HCT116 (cell line): Measurements from ENCODE around the gene PNMT. TPM values are rescaled to one million over a fixed set of nuclear protein-coding genes. Genes with fewer than 3 reads are reported as not detected.

Source experiments
- ATAC-seq: fragments of 200-7000 bp; cut with Tn5 transposase; 2 replicates; pipeline ENCODE4 v1.9.1; 2020; ENCODE audit warnings: mild to moderate bottlenecking, moderate library complexity
- BruUV-seq: library from RNA; stranded (reverse); fragments of 400-500 nt; replicated peaks from 2 replicates; lab custom pipeline; 2021; lab: Mats Ljungman, UMichigan
- CTCF ChIA-PET: fragments of 300-600 bp; sonication (Branson Sonifier 250); formaldehyde crosslinking; loops from one replicate; lab custom pipeline; 2021; ENCODE audit warnings: antibody characterized with exemption; lab: Charles Lee
- POLR2A ChIA-PET: fragments of 300-600, 350-600 bp; sonication (Branson Sonifier 250); formaldehyde crosslinking; loops from one replicate; lab custom pipeline; 2021; ENCODE audit warnings: antibody characterized with exemption; lab: Charles Lee
- RAD21 ChIA-PET, 2 experiments: fragments of 300-600 bp; sonication (Branson Sonifier 250); formaldehyde crosslinking; loops; one replicate each; lab custom pipeline; 2023; ENCODE audit warnings: low total read pairs in 2 of 2; ENCODE audit not compliant: uncharacterized antibody in 2 of 2, unreplicated experiment in 2 of 2, low non-redundant PET in 1 of 2; lab: Charles Lee
- DNase-seq: peaks from one replicate; pipeline ENCODE4 v3.0.0-alpha.2; 2010; ENCODE audit warnings: low read depth, low spot score
- H2AFZ ChIP-seq: fragments of 200-600 bp; shearing (Covaris generic), sonication (generic); 2 replicates; pipeline ENCODE4 v1.6.1; 2017; ENCODE audit warnings: low read depth, mixed run types, mixed read lengths, antibody characterized with exemption, low read length; ENCODE audit not compliant: poor library complexity, severe bottlenecking
- H3K27ac ChIP-seq: 2 replicates; pipeline ENCODE4 v1.5.1; 2012; ENCODE audit warnings: low read depth, low read length
- H3K27me3 ChIP-seq: fragments of 200-600 bp; sonication (generic); 2 replicates; pipeline ENCODE4 v1.6.1; 2016; ENCODE audit warnings: mixed run types, low read length, mixed read lengths; ENCODE audit not compliant: insufficient read depth
- H3K36me3 ChIP-seq, 2 experiments: fragments of 200-500 bp in 1 of 2; fragments of 200-600 bp in 1 of 2; sonication (Bioruptor generic) in 1 of 2; sonication (generic) in 1 of 2; 2 replicates each; pipeline versions ENCODE4 v1.5.1 to v1.6.1; 2014 to 2016; ENCODE audit warnings: low read length in 2 of 2, inconsistent platforms in 1 of 2, mixed read lengths in 1 of 2, mixed run types in 1 of 2; ENCODE audit not compliant: insufficient read depth in 2 of 2, control insufficient read depth in 1 of 2
- H3K4me1 ChIP-seq, 2 experiments: fragments of 200-600 bp in 1 of 2; sonication (generic) in 1 of 2; 2 replicates each; pipeline versions ENCODE4 v1.5.1 to v1.6.1; 2012 to 2017; ENCODE audit warnings: low read length in 2 of 2, inconsistent platforms in 1 of 2, mild to moderate bottlenecking in 1 of 2, mixed read lengths in 1 of 2, mixed run types in 1 of 2, moderate library complexity in 1 of 2; ENCODE audit not compliant: insufficient read depth in 2 of 2, control insufficient read depth in 1 of 2
- H3K4me2 ChIP-seq: fragments of 200-600 bp; sonication (generic); 2 replicates; pipeline ENCODE4 v1.6.1; 2017; ENCODE audit warnings: mixed run types, low read length, mixed read lengths
- H3K4me3 ChIP-seq, 2 experiments: fragments of 200-600 bp in 1 of 2; sonication (generic) in 1 of 2; replicated peaks in 1 of 2; 2 replicates each; pipeline ENCODE4 v1.5.1; 2011 to 2016; ENCODE audit warnings: low read length in 2 of 2, control low read depth in 1 of 2, low read depth in 1 of 2, mild to moderate bottlenecking in 1 of 2, mixed read lengths in 1 of 2, mixed run types in 1 of 2
- H3K79me2 ChIP-seq: fragments of 200-600 bp; sonication (generic); 2 replicates; pipeline ENCODE4 v1.6.1; 2017; ENCODE audit warnings: mild to moderate bottlenecking, mixed run types, low read length, moderate library complexity, mixed read lengths; ENCODE audit not compliant: insufficient read depth
- H3K9ac ChIP-seq: fragments of 200-600 bp; sonication (generic); 2 replicates; pipeline ENCODE4 v1.6.1; 2016; ENCODE audit warnings: low read length, mixed read lengths
- H3K9me2 ChIP-seq: fragments of 200-600 bp; sonication (generic), shearing (Covaris generic); 2 replicates; pipeline ENCODE4 v1.6.1; 2017; ENCODE audit warnings: mixed run types, mild to moderate bottlenecking, moderate library complexity; ENCODE audit not compliant: insufficient read depth
- H3K9me3 ChIP-seq, 2 experiments: fragments of 200-500 bp in 1 of 2; fragments of 200-600 bp in 1 of 2; sonication (Bioruptor generic) in 1 of 2; sonication (generic) in 1 of 2; 2 replicates each; pipeline ENCODE4 v1.6.1; 2014 to 2017; ENCODE audit warnings: low read length in 2 of 2, mixed read lengths in 2 of 2, inconsistent platforms in 1 of 2, low read depth in 1 of 2, mild to moderate bottlenecking in 1 of 2, mixed run types in 1 of 2, moderate library complexity in 1 of 2; ENCODE audit not compliant: control insufficient read depth in 1 of 2, insufficient read depth in 1 of 2
- H4K20me1 ChIP-seq: fragments of 200-600 bp; sonication (generic), shearing (Covaris generic); 2 replicates; pipeline ENCODE4 v1.6.1; 2017; ENCODE audit warnings: mixed run types, mild to moderate bottlenecking, moderate library complexity; ENCODE audit not compliant: insufficient read depth
- ATF3 ChIP-seq: IDR thresholded peaks from 2 replicates; pipeline ENCODE4 v1.6.1; 2012
- CBX3 ChIP-seq: IDR thresholded peaks from 2 replicates; pipeline ENCODE4 v1.6.1; 2012; ENCODE audit warnings: low read depth
- CEBPB ChIP-seq: IDR thresholded peaks from 2 replicates; pipeline ENCODE4 v1.6.1; 2012; ENCODE audit warnings: low read depth
- CTCF ChIP-seq, 3 experiments: fragments of 200-600 bp in 1 of 3; sonication (generic) in 1 of 3; IDR thresholded peaks in 2 of 3; conservative IDR thresholded peaks in 1 of 3; 2 replicates each; pipeline ENCODE4 v1.5.1; 2012 to 2017; ENCODE audit warnings: low read depth in 2 of 3, low read length in 2 of 3, antibody characterized with exemption in 1 of 3, borderline replicate concordance in 1 of 3, control low read depth in 1 of 3, mild to moderate bottlenecking in 1 of 3, mixed read lengths in 1 of 3, mixed run types in 1 of 3, moderate library complexity in 1 of 3; ENCODE audit not compliant: insufficient read depth in 1 of 3
- ELF1 ChIP-seq: IDR thresholded peaks from 2 replicates; pipeline ENCODE4 v1.6.1; 2012; ENCODE audit warnings: low read depth, borderline replicate concordance
- JUND ChIP-seq: IDR thresholded peaks from 2 replicates; pipeline ENCODE4 v1.6.1; 2012
- MAX ChIP-seq: IDR thresholded peaks from 2 replicates; pipeline ENCODE4 v1.6.1; 2012
- RAD21 ChIP-seq: IDR thresholded peaks from 2 replicates; pipeline ENCODE4 v1.6.1; 2012; ENCODE audit warnings: low read depth, mild to moderate bottlenecking
- YY1 ChIP-seq: IDR thresholded peaks from 2 replicates; pipeline ENCODE4 v1.6.1; 2011; ENCODE audit warnings: low read length, low read depth, moderate library complexity, mild to moderate bottlenecking; ENCODE audit not compliant: insufficient replicate concordance; ENCODE audit errors: extremely low read depth
- ZBTB33 ChIP-seq: IDR thresholded peaks from 2 replicates; pipeline ENCODE4 v1.6.1; 2011; ENCODE audit warnings: mild to moderate bottlenecking, low read length, moderate library complexity; ENCODE audit not compliant: insufficient replicate concordance; ENCODE audit errors: extremely low read depth
- intact Hi-C: fragments of 100-400 bp; cut with micrococcal nuclease; formaldehyde crosslinking; loops from 2 replicates; pipeline ENCODE4 v1.10.0; 2022
- total RNA-seq: library from RNA; stranded (reverse); gene quantifications from one replicate; pipeline ENCODE4 v1.2.1, GENCODE V29; 2021; ENCODE audit not compliant: unreplicated experiment

Gene PNMT
- total RNA-seq, 1 experiment from 2014 or later, result not detected

GRCh38 chr17:39675390-39676082, 7.3 kb downstream of the PNMT start:
- Histone ChIP-seq H3K4me1 (peaks cover 17 to 19% of the 10 kb centered on the region in 2 experiments; a peak in 2 of 4 replicates), H4K20me1 (no peaks in the 10 kb centered on the region), H3K9me3 (no peaks in the 10 kb centered on the region), H3K27ac (peak overlapping the region; percentile 17; the same call in 1 of the 2 replicates), H3K36me3 (no peaks in the 10 kb centered on the region), H3K27me3 (no peaks in the 10 kb centered on the region), H3K9me2 (no peaks in the 10 kb centered on the region), H3K4me2 (no peak overlapping the region), H3K4me3 (no peak overlapping the region), H3K9ac (no peak overlapping the region), H3K79me2 (no peaks in the 10 kb centered on the region), H2AFZ (no peak overlapping the region)
- DNase-seq (no peak), ATAC-seq (no peak)
- CTCF ChIA-PET, result interaction anchor here (1.0 to 1.5 kb wide), 4 partner anchors 10 to 54 kb away, joined by 3 to 6 read pairs (median 5); partner anchors contain the start of gene TCAP
- POLR2A ChIA-PET, result interaction anchor here (1.5 kb wide), 1 partner anchor 12 kb away, joined by 3 read pairs; the partner anchor contains the start of gene PGAP3
- intact Hi-C loops, result loop anchor here (2.0 kb wide), 1 partner anchor 41 kb away; no protein-coding TSS in a partner anchor
- RAD21 ChIA-PET, result no interaction called here
- no peak for TF ChIP-seq ELF1
- no peak for TF ChIP-seq ZBTB33
- no peak for TF ChIP-seq CEBPB
- no peak for TF ChIP-seq JUND
- TF ChIP-seq ATF3, result no peak
- TF ChIP-seq MAX, result no peak
- TF ChIP-seq YY1, result no peak
- TF ChIP-seq CTCF (IDR thresholded peaks at IDR 0.05 in 2 of 3, conservative IDR thresholded peaks at IDR 0.05 in 1 of 3; ENCODE audit: borderline replicate concordance in 1 of 3, insufficient read depth in 1 of 3, low read depth in 2 of 3, low read length in 2 of 3), result no peak
- TF ChIP-seq CBX3, result no peak
- no peak for TF ChIP-seq RAD21
- no TSS peak for BruUV-seq
